Measurements from ENCODE around the gene ACTR6.

- TF ChIP-seq POLR2A (IDR thresholded peaks at IDR 0.05): no peak
- no peak for TF ChIP-seq CTCF (IDR thresholded peaks at IDR 0.05)
- TF ChIP-seq POLR2AphosphoS5 (IDR thresholded peaks at IDR 0.05): no peak
Observed at GRCh38 chr12:100187068-100187467, 13.5 kb upstream of the ACTR6 start.

Measured in prostate gland (tissue), 2 donors.